NCI-H510A (cell line): ENCODE data around the gene YTHDF1.
"Not testable (repeated sequence)": the region's sequence is repeated elsewhere in the genome, so short reads cannot be mapped to it uniquely, and the experiment has no call there.

ENCODE experiments used
- DNase-seq: peaks from one replicate; lab custom pipeline; 2025; lab: John Stamatoyannopoulos, UW

The YTHDF1 gene

DNA sequence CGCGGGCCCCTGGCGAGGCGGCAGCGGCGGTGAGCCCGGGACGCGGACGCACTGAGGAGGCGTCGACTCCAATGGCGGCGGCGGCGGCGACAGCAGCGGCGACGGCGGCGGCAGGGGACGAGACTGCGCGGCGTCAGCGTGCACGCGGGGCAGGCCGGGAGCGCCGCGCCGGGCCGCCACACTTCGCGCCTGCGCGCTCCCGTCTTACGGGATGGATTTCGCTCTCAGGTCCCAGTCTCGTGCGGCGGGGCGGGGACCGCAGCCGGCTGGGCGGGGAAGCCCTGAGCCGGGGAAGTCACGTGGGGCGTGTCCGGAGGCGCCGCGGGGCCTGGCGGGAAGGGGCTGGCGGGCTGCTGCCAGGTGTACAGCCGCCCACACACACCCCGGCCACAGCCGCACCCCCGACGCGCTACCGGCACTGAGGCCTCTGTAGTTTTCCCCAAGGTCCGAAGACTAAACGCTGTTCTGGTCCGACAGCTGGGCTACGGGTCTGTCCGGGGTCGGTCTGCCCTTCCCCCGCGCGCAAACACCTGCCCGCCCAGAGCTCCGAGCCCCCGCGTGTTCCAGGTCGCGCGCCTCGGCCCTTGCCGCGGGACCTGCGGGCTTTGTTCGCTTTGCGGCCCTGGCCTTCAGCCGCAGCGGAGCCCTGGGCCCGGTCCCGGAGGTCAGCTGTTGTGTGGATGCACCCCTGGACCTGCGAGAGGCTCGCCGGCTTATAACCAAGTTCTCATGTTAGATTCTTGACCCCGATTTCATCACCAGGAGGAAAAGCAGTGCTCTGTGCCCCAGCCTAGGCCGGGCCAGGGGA lies at the start of gene YTHDF1:
TSS of gene YTHDF1 (minus strand) at position 91 of the 808 bp plus-strand sequence. CDS start 239 bp downstream, outside the sequence.
- peak; percentile 87 for DNase-seq

DNA sequence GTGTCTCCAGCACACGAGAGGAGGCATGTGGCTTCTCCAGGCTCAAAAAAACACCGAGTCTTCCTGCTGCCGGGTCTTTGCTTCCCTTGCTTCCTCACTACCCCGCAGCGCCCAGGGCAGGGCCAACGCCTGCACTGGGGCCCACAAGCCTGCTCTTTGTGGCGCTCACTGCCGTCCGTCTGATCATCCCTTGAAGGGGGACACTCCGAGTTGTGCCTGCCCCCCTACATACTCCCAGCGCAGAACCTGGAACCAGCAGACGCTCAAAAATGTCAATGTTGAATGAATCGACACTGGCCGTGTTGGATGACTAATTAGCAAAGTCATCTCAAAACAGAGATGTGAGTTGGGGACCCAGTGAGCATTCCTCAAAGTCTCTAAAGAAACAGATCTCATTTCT lies 48.6 kb upstream of the YTHDF1 start:
- no peak for DNase-seq

DNA sequence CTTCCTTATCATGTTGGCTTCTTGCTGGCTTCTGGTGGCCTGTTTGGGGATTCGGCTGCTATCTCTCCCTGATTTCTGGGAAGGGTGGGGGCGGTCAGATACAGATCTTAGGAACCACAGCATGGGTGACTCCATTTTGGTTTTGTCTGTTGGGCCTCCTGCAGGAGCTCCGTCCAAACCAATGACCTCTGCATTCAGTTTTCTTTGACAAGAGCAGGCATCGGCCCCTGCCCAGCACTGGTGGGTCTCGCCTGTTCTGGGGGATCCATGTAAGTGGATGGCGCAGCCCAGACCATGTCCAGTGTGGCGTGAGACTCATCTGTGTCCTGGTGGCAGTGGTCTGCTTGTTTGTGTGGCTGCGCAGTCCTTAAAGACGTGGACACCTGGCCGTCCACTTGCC lies 48.1 kb upstream of the YTHDF1 start:
- no peak for DNase-seq

DNA sequence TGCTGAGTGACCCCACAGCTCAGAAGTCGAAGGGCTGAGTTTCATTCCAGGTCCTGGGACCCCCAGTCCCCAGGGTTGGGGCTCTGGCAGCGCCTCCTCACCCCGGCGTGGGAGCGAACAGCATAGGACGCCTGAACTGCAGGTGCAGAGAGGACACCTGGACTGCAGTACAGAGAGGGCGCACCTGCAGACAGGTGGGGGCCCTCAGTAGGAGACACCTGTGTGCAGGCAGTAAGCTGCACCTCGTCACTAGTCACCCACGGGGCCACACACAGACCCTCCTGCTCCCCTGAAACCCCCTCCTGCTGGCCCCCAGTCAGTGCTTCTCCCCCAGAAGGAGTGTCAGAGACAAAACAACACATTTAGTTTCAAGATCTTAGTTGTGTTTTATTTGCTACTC lies 46.9 kb upstream of the YTHDF1 start:
- no peak for DNase-seq

DNA sequence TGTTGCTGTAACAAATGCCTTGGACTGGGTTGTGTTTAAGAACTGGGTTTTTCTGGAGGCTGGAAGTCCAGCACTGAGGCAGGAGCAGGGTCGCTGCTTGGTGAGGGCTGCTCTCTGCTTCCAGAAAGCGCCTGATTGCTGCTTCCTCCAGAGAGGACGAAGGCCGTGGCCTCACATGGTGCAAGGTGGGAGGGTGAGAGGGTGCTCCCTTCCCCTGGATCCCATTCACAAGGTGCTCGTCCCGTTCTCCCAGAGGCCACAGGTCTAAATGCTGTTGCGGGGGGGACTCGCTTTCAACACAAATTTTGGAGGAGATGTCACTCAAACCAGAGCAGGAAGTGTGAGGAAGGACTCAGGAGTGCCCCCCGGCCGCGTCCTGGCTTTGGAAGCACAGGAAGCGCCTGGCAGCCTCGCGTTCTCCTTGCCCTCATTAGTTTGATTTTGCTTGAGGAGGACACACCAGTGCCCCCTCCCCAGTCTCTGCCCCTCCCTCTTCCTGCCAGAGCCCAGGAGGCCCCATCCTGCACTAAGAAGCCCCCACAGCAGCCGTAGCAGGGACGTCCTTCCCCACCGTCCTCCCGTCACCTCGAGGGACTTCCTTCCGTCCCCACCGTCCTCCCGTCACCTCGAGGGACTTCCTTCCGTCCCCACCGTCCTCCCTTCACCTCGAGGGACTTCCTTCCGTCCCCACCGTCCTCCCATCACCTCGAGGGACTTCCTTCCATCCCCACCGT lies 46.0 kb upstream of the YTHDF1 start:
- DNase-seq, result no peak

DNA sequence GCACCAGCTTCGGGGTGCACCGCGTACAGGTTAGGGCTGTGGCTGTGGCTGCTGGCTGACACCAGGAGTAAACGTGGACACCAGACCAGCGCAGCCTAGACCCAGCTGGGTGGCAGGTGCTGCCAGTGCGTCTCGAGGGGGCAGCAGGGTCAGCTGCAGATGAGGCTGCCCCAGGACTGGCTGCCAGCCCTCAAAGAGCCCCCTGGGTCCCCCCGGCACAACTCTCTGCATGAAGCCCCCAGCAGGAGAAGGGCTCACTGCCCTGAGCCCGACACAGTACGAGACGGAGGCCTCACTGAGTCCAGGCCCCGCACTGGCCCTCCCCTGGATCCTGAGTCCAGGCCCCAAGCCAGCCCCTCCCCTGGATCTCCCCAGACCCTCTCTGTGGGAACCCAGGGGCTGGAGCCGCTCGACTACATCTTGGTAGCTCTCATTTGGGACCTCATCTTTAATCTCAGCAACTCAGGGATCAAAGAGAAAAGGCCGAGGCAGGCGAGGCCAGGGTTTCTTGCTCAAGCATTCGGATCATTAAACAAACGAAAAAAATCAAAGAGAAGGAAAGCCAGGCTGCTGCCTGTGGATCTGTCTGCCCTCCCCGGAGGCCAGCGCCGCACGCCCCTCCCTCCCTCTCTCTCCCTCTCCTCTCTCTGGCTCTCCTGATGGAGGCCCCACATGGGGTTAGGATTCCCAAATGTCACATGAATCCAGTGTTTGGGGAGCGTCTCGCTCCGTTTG lies 45.3 kb upstream of the YTHDF1 start:
- no peak for DNase-seq

DNA sequence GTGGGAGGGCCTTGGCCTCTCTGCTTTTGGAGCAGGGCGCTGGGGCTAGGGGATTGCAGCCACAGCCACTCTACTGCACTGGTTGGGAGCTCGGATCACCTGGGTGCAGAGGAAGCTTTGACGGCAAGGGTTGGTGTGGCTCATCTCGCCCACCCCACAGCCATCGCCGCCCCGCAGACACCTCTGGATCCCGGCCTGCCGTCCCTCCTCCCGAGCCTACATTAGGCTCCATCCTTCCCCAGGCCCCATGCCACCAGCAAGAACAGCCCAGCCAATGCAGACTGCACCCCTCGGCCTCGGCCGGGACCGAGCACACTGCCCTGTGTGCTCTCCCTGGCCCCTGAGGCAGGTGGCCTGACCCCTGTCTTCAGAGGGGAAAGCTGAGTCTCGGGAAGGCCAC lies 44.6 kb upstream of the YTHDF1 start:
- no peak for DNase-seq

DNA sequence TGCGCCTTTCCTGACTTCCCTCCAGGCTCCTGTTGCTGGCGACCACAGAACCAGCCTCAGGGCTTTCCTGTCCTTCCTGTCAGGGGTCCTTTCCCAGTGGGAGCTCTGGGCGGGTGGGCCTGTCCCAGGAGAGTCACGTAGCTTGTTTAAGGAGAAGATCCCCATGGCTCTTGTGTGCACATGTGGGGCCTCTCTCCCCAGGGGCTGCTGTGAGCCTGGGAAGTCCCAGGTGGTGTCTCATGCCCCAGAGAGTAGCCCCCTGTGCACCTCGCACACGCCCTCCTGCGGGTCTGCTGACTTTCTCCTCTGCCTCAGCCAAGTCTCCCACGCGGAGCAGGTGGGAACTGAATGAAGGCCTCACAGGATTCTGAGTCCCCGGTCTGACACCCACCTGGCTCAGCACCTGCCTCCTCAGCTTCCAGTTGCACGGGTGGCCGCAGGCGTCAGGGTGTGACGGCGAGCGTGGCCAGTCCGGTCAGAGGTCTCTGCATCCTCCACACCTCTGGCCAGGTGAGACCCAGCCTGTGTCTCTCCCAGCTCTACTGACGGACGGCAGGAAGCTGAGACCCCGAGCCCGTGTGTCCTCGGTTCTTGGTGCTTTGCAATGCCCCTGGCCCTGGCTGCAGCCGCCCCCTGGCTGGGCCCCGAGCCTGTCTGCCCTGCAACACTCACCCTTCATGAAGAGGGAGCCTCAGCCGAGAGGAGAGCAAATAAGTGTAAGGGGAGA lies 44.0 kb upstream of the YTHDF1 start:
- no peak for DNase-seq

DNA sequence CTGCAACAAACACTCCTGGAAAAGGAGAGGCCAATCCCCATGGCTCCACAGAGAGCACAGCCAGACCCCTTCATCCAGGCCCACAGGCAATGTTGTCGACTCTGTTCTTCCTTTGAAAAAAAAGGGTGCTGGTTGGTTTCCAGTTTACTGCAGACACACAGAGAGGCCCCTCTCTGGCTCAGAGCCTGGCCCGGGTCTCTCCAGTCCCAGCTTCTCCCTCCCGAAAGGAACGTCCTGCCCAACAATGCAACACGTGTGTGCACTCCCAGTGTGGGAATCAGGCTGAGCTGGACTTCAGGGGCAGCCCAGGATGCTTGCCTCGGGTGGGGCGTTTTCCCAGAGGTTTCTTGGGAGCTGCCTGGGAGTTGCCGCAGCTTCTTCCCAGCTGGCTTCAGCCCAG lies 42.9 kb upstream of the YTHDF1 start:
- no peak for DNase-seq

DNA sequence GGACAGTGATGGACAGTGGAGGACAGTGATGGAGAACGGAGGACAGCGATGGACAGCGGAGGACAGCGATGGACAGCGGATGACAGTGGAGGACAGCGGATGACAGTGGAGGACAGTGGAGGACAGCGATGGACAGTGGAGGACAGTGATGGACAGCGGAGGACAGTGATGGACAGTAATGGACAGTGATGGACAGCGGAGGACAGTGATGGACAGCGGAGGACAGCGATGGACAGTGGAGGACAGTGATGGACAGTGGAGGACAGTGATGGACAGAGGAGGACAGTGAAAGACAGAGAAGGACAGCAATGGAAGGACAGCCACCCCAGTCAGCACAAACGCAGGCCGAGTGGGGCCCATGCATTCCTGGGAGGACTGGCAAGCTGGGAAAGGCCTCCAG lies 41.7 kb upstream of the YTHDF1 start:
- no peak for DNase-seq

DNA sequence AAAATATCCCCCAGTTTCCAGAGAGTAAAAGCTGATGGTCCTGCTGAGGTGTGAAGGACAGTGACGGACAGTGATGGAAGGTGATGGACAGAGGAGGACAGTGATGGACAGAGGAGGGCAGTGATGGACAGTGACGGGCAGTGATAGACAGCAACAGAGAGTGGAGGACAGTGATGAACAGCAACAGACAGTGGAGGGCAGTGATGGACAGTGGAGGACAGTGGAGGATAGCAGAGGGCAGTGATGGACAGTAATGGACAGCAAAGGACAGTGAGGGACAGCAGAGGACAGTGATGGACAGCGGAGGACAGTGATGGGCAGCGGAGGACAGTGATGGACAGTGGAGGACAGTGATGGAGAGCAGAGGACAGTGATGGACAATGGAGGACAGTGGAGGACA lies 41.0 kb upstream of the YTHDF1 start:
- DNase-seq, result no peak

DNA sequence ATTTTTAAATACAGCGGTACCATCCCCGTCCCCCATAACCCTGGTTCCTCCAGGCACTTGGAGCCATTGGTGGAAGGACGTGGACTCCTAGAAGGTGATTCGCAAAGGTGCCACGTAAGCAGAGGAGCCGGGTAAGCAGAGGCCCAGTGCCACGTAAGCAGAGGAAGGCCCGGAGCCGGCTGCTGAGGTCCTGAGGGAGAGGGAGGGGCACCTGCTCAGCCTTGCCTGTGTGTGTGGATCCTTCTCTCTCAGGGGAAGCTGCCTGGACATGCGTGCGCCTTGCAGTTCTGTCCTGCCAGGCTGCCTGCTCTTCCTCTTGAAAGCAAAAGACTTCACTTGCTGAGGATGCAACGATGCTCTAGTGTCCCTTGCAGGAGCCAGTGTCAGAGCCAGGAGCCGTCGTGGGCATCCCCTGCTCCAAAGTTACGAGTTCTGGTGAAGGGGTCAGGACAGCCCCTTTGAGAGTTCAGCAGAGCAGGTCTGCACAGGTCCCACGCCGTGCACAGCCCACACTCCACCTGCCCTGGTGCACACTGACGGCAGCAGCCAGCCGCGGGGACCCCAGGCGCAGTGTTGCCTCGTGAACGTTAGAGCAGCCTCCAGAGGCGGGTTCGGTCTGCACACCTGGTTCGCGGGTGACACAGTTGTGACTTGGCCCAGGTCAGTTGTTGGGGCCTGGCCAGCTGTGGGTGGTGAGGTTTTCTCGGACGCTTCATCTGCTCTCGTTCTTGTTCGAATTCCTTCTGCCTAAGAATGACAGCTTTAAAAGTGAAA lies 40.2 kb upstream of the YTHDF1 start:
- no peak for DNase-seq

DNA sequence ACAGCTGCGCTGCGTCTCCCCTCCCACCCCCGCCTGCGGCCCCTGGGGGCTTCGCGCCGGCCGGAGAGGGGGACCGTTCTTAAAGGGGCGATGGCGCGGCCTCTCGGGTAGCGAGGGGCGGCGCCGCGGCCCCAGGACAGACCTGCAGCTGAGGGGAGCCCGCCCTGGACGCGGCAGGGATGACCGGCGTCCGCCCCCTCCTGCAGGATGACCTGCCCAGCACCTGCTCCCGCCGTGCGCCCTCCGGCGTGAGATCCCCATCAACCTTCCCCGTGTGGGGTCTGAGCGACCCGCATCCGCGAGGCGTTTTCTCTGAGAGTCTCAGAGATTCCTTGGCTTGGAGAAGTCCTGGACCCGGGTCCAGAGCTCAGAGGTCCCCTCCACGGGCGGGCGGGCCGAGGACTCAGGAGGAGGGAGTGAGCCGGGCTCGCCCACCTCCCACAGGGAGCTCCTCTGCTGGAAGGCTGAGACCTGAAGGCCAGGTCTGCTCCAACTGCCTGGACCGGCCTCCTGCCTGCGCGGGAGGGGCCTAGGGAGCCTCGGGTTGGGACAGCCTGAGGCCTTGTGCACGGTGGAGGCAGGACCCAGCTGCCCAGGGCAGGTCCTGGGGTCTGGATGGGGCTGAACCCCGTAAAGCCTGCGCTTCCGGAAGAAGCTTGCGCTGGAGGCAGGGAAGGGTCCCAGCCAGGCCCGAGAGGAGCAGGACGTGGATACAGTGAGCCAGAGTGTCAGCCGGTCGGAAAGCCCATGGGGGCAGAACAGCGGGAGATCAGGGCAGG lies 38.9 kb upstream of the YTHDF1 start:
- no peak for DNase-seq

DNA sequence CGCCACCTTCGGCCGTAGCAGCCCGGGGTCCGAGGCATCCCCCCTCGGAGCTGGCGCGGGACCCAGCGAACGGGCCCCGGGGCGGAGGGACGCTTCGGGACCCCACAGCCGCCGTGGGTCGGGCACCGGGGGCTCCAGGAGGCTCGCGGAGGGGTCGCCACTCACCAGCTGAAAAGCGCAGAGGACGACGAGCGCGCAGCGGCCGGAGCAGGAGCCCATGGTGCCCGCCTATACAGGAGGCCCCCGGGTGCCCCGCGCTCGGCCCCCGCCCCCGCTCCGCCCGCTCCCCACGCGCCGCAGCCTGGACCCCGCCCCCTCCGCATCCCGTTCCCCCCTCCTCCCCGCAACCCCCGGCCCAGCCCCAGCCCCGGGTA lies 38.3 kb upstream of the YTHDF1 start, which contains the start of gene NKAIN4:
TSS of gene NKAIN4 (minus strand) at position 232 of the 374 bp plus-strand sequence. CDS start at position 219, 13 bp downstream.
- no peak for DNase-seq

DNA sequence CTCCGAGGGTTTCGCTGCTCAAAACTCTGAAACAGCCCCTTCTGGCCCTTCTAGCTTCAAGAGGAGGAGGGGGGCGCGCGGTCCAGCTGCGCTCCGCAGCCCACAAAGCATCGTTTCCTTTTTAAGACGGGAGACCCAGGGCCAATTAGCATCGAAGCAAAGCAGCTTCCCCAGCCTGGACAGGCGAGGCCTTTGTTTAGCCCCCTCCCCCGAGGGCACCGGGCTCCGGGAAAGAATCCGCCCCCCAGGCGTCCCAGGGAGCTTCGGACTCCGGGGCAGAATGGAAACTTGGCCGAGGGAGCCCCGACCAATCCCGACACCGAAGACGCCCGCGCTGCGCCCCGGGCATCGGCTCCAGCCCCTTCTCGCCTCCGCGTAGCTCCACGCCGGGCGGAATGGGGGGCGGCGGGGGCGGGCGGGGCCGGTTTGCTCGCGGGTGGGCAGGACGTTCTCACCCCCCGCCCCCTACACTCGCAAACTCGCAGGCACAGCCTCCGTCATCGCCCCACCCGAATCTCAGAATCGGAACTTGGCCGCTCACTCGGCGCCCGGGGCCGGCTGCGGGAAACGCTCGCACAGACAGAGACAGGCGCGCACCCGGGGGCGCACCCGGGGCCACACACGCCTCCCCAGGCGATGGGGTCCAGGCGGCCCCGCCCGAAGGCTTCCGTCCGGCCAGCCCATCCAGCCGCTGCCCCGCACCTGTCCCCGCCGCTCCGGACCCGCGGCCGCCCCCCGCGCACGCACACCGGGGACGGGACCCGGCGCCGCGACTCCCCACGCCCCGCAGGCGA lies 37.7 kb upstream of the YTHDF1 start:
- DNase-seq, result no peak

DNA sequence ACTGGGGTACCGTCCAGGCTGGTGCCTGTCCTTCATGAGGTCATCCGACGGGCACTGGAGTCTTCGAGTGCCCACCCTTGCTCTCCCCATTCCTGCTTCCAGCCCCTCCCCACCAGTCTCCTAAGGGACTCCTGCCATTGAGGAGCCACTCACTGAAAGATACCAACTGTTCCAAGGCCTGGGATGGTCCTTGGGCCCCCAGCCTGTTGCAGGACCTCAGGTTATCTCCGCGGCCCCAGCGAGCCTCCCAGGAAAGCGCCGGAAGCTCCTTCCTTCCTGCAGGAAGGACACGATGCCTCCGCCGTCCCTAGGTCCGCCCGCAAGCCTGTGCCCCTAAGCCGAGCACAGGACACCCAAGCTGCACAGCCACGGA lies 37.1 kb upstream of the YTHDF1 start:
- DNase-seq, result no peak

DNA sequence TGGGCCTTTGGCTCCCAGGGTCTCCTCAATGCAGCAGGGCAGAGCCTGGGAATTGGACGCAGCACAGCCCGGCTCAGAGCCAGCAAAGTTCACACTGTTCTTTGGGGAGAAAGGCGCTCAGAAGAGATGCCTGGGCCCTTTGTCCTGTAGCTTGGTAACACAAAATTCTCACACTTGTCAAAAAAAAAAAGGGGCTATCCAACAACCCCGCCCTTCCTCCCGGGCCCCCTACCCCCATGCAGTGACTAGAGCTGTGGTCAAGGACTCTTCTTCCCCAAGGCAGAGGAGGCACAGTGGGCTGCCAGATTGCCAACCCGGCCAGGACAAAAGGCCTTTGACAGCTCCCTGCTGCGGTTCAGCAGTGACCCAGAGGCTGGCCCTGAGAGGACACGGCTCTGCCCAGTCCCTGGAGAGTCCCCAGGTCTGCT lies 36.4 kb upstream of the YTHDF1 start:
- no peak for DNase-seq

DNA sequence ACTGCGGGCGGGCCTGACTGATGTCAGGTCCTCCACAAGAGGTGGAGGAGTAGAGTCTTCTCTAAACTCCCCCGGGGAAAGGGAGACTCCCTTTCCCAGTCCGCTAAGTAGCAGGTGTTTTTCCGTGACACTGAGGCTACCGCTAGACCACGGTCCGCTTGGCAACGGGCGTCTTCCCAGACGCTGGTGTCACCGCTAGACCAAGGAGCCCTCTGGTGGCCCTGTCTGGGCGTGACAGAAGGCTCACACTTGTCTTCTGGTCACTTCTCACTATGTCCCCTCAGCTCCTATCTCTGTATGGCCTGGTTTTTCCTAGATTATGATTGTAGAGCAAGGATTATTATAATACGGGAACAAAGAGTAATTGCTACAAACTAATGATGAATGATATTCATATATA lies 35.4 kb upstream of the YTHDF1 start:
- DNase-seq, result not testable (repeated sequence)

DNA sequence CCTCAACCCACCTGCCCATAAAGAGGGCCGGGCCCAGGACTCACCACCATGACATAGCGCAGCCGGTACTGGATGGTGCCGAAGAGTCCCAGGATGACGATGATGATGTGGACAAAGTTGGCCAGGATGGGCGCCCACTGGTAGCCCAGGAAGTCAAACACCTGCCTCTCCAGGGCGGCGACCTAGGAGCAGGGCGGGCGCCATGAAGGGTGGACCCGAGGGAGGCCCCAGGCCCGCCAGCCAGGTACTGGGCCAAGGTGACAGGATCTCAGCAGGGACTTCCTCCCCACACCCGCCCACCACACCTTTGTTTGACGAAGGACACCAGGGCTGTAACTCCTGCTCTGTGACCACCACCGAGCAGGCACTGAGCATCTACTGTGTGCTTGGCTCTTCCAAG lies 34.0 kb upstream of the YTHDF1 start:
- DNase-seq, result no peak
